HG03097 (cell line): ENCODE measurements around the gene CHRM3.
"Not testable (repeated sequence)": the region's sequence is repeated elsewhere in the genome, so short reads cannot be mapped to it uniquely, and the experiment has no call there.

Experiments used
- ATAC-seq: cut with Tn5 transposase; IDR thresholded peaks from one replicate; pipeline ENCODE4 v1.9.1; 2021; ENCODE audit not compliant: unreplicated experiment, low FRiP score

The CHRM3 gene

DNA sequence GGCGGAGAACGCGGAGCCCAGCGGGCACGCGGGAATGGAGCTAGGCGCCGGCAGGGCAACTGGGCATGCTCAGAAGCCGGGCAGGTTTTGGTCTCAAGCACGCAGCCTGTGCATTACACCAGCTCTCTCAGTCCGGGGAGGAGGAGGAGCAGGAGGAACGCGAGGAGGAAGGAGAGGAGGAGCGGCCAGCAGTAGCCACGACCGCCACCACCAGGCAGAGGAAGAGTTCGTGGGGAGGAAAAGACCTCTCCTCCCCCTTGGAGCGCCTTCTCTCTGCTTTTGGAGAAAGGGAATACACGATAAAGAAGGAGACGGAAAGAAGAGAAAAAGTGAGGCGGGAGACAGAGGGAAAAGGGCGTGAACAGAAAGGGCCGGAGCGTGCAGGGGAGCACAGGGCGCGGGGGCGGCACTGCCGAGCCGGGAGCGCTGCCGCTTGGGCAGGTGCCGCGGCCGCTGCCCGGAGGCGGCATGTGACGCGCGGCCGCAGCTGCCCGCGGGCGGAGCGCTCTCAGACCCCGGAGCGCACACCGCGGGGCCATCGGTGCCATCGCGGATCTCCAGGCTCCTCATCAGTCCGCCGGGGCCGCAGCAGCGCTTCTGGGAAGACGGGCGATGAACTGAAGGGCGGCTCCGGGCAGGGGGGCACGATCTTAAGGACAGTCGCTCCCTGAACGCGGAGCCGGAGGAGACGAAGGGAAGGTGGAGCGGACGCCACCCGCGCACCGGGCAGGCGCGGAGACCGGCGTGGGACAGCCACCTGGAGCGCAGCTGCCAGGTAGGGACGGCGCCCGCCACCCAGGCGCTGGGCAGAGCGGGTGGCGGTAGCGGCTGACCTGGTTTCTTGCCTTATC is at the start of gene CHRM3:
TSS of gene CHRM3 (plus strand) at position 116 of the 851 bp plus-strand sequence. CDS start 520,884 bp downstream, outside the sequence.
- no peak for ATAC-seq

DNA sequence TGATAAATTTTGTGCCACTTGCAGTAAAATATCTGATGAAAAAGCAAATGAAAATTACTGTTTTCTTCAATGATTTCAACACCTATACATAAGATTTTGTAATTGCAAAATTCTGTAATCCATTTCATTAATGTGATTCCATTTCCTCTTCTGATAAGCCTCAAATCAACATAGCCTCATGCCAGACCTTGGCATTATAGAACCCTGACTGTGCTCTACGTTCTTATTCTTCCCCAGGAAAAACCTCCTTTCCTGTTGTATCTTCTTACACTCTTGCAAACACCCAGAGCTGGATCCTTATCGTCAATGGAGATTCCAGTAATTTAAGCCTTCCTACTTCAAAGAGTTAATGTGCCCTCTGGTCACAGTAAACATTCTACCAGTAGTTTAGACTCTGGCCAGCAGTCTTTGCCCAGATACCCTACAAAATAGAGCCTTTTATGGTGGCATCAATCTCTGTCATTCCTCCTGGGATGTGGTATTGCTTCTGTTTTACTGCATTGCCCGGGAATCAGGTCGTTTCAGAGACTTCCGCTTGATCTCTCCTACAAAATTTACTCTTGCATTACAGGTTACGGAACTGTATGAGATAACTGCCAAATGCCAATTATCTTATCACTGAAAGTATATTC is 48.5 kb upstream of the CHRM3 start:
- no peak for ATAC-seq

DNA sequence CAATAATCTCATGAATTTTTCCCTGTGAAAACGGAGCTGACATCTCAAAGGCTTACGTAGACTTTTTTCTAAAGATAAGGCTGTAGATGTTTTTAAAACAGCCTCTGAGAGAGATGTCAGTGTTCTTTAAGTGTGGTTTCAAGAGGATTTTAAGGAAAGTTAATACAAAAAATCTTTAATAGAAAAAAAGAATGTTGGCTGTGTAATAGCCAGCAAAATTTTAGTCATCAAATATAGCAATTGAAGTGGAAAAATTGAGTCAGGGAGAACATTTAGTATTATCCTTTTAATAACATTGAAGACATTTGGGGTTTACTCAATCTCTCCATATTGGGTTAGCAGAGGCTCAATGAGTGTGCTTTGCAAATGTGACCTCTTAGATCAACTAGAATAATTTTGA is 38.6 kb upstream of the CHRM3 start:
- ATAC-seq = no peak

DNA sequence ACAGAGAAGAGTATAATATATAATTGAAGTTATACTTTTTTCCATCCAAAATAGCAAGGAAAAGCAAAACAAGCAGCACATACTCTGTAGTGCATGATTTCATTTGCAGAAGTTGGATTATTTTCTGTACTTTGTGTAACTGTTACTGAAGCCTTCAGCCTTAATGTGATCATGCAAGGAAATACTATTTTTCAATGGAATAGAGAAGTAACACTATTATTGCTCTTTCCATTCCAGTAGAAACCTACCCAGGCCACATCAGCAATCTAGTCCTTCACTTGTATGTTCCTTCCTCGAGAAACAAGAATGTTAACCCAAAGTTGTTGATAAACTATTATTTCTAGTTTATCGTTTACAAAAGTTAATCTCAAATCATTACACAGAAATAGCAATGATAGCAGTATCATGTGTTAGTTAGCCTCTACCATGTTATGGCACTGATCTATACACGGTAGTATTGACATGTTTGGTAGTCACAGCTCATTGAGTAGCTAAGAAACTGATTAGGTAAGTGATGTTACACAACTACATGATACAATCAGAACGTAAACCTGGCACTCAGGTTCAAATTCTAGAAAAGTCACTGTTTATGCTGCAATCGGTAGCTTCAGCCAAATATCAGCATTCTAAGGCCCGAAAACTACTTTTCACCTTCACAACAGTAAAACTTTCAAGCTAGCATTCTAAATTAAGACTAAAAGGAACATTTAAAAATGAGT is 37.6 kb upstream of the CHRM3 start:
- no peak for ATAC-seq

DNA sequence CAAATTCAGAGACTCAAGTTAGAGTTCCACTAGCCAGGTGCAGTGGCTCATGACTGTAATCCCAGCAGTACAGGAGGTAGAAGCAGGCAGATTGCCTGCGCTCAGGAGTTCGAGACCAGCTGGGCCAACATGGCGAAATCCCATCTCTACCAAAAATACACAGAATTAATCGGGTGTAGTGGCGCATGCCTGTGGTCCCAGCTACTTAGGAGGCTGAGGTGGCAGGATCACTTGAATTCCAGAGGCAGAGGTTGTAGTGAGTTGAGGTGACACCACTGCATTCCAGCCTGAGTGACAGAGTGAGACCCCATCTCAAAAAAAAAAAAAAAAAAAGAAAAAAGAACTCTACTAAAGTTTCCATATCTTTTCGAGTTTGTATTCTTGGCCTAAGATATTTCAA is 36.7 kb upstream of the CHRM3 start:
- no peak for ATAC-seq

DNA sequence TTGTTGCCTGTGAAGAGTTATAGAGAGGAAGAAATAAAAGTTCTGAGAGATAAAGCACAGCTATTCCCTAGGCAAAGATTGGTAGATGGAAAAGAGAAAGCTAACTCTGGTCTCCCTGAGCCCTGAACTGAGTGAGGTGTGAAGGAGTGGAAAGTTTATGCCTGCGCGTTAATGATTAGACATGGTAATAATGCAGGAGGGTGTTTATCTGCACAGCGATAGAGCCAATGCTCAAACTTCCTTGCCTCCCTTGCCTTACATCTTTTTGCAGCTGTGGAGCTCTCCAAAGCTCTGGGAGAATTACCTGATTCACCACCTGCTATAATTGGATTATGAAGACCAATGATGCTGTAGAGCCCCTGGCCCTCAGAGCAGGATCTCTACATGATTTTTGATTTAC is 32.8 kb upstream of the CHRM3 start:
- no peak for ATAC-seq

DNA sequence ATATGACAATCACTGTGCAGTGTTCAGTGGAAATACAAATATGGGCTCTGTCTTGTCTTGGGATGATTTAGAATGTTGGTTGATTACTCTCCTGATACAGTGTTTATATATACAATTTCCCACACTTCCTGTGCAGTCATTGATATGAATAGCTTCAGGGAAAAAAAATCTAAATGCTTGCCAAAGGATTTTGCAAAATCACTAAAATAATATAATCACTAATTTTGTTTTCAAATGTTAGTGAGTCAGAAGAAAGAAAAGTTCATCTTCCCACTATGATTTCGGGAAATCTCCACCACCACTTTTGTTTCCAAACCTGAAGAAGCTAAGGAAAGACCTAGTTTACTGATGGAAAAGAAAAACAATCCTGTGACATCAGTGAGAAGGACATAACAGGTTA is 32.1 kb upstream of the CHRM3 start:
- no peak for ATAC-seq

DNA sequence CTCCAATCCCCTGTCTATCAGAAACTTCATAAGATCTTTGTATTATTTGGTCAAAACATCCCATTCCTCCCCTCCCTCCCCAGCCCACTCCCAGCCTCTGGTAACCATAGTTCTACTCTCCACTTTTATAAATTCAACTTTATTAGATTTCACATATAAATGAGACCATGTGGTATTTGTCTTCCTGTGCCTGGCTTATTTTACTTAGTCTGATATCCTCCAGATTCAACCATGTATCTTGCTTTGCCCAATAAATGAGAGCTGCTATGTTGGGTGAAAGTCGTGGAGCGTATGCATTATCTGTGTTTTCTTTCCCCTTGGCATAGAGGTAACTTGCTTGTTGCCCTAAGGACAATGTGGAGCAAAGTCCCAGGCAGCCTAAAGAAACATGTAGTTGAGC is 28.5 kb upstream of the CHRM3 start:
- no peak for ATAC-seq

DNA sequence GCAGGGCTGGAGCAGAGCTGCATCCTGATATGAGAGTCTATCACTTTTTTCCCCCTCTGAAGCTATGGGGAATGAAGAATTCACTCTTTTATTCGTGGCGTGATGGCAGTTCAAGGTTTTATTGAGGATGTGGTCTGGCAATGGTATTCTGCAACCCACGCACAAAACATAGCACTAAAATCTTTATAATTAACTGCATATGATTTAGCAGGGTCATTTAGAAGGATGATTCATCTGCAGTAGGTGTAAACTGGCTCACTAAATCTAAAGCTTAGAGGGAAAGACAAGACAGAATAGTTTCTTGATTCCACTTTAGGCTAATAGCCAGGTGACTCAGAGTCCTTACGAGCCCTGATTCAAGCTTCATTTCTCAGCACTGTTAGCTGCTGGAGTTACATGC is 25.0 kb upstream of the CHRM3 start:
- no peak for ATAC-seq

DNA sequence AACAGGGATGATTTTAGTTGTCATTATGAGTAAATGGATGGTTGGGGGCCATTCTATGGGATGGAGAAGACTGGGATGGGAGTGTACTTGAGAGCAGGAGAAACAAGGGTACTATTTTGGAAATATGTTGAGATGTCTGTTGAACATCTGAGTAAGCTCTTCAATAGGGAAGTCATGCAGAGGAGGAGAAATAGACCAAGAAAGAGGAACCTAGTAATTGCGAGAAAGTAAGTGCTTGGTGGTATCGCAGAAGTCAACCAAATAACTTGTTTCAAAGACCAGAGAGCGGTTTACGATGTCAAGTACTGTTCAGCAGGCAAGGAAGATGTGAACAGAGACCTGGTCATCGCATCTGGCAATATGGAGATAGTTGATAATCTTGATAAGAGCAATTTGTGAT is 22.4 kb upstream of the CHRM3 start:
- ATAC-seq = no peak

DNA sequence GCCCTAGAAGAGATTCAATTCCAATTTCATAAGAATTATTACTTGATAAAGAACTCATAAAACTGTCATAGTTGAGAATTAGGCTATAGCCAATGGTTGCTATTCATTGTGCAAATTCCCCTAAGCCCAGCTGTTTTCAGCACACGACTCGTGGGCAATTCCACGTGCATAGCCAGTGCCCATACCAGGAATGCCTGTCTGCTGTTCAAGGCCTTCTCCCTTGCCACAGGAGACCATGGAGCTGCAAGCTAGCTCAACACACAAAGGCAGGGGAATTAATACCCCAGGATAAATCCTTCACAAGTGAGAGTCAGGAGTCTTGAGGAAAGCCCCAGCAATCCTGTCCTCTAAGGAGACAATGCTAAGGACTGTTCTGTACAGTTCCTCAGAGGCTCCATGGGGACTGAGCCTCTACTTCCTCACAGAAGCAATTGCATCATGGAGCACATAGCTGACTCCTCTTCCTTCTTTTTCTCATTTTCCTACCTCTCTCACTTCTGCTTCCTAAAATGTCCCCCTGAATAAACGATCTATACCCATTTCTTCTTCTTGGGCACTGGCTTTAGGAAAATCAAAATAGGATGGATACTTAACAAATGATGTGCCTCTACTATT is 19.1 kb upstream of the CHRM3 start:
- no peak for ATAC-seq

DNA sequence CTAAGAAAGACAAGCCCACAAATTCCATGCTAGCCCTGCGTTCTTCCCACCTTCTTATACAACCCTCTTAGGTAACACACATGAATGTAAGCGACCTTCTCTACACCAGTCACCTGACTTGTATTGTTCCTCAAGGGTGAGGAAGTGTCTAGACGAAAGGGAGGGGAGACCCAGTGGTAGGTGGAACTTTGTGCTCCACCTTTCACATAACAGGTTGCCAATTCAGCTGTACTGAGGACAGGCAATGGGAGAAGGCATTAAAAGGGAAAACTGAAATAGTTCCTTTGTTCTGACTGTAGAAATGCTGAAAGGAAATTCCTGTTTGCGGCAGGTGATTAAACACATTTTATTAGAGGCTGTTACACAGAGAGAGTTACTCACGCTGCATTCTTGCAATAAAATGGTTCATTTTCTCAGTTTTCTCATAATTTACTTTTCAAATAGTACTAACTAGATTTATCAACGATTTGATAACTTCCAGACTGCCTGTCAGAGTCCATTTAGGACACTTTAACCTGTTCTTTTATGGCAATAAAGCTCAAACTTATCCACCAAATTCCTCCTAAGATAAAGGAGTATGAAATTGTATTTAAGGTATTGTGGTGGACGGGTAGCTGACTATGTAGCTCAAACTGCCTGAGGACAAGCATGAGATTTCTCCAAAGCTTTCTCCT is 17.8 kb upstream of the CHRM3 start:
- no peak for ATAC-seq

DNA sequence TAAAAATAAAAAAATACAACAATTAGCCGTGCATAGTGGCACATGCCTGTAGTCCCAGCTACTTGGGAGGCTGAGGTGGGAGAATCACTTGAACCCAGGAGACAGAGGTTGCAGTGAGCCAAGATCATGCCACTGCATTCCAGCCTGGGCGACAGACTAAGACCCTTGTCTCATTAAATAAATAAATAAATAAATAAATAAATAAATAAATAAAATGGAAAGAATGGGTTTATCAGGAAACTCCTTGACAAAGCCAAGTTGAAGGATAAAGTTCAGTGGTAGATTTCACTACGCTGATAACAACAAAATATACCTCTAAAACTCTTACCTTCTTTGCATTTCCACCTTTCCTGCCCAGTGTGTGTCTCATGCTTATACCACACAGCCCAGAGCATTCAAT is 15.5 kb upstream of the CHRM3 start:
- ATAC-seq = not testable (repeated sequence)

DNA sequence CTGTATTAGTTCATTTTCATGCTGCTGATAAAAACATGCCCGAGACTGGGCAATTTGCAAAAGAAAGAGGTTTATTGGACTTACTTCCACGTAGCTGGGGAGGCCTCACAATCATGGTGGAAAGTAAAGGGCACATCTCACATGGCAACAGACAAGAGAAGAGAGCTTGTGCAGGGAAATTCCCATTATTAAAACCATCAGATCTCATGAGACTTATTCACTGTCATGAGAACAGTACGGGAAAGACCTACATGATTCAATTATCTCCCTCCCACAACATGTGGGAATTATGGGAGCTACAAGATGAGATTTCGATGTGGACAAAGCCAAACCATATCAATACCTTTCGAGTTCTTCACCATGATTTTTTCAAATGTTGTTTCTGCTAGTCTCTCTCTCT is 3.7 kb upstream of the CHRM3 start:
- no peak for ATAC-seq

DNA sequence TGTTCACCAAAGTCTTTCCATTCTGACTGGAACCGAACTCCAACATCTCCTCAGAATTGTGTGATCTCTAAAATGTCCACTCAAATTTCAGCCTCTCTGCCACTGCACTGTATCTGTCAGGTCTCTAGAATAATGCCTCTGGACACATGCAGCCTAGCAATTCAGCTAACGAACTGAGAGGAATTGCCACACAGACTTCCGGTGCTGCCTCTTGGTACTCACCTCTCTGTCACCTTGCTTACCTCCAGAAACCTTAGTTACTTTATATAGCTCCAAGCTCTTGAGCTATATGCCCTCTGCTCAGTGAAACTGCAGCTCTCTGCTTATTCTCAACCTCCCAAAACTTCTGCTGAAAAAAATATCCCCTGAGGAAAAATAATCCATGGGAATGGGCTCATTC is 2.7 kb upstream of the CHRM3 start:
- no peak for ATAC-seq

DNA sequence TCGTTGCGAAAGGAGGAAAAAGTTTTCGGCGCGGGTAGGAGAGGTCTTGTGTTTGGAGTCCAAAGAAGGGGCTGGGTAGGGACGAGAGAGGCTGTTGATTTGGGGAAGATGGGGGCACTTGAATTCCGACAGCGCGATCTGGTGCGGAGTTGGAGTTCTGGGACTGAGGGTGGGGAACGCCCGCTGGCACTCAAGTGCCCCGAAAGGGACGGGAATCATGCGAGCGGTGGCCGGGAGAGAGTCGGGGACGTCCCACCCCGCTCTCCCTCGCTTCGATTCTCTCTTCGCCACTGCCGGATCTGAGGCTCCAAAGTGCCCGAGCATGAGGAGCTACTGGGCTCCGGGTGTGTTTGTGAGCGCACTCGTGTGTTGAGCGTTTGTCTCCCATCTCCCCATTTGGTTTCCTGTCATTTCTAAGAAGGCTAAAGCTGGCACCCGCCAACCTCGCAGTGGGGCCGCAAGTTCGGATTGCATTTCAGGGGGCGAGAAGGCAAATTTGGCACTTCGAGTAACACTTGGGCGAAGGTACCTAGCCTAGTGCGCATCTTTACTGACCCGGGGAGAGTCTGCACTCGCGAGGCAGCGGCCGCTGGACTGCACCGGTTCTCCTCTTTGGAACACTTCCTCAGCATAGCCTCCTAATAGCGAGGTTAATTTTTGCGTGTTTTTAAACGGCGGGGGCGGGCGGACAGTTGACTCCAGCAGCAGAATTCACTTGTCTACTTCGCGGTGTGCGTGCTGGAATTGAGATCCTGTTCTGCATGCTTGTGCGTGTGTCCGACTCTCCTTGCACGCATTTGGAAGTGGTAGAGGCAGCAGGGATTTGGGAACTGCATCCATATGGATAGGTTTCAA is 1.2 kb downstream of the CHRM3 start:
- no peak for ATAC-seq

DNA sequence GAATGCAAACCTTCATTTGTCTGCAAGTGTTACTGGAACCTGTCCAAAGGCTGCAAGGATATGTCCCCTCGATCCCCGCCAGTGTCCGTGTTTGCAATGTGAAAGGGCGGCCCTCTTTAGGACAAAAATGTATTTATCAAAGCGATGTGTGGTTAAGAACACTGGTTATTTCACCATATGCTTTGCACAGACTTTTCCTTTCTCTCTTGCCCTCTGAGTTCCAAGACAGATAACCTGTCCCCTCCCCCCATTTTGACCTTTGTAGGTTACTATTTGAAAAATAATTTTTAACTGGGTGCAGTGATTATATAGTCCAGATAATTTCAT is 1.8 kb downstream of the CHRM3 start:
- no peak for ATAC-seq

DNA sequence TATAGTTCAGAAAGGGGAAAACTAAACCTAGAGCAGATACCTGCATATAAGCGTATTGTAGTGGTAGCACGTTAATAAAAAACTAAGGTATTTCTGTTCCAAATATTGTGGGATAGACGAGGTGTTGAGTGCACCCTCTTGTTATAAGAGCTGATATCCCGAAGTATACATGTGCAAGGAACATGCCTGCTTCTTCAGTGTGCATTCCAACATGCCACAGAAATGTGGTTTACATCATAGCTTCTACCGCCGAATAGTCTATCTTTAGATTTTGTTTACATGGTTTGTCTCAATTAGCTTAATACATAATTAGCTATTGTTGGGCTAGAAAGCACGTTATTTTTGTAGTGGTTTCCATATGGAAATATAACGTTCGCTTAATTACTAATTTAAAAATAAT is 2.2 kb downstream of the CHRM3 start:
- no peak for ATAC-seq

DNA sequence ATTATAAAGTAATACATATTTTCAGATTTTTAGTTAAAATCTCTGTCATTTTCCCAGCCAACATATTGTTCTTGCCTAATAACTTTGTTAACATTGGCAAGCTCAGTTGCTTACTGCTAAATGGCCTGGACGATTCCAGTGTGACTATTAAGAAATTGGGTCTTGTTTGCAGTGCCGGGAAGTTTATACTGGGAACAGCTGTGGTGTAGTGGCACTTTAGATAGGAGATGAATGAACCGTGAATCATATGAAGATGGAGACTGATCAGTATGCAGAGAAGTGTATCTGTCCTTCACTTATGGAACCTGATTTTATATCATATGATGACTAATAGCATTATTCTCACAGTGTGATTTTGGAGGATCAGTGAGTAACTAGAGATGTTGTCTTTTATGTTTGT is 3.3 kb downstream of the CHRM3 start:
- ATAC-seq = no peak

DNA sequence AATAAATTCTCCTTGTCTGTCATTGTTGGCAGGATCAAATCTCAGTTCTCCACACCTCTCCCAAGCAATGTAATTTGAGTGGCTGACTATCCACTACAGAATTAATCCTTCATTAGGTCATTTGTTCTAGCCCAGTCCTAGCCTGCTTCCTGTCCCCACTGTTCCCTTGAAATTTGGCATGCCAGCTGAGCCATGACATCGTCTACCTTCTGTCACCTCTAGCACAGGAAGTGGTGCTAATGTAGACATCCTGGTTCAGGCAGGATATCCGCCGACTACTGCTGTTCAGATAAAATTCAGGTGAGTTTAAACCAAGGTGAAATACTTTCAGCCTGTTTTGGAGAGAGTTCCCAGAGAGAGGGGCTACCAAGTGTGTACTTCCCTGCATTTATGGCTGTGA is 5.9 kb downstream of the CHRM3 start:
- ATAC-seq = no peak
